Prostate gland (tissue), 2 donors: ENCODE results near the gene ENO3.

ENCODE experiments used
- CTCF ChIP-seq, 4 experiments: fragments of 200-600 bp in 2 of 4; fragments of 450-650 bp in 2 of 4; sonication (generic) in 2 of 4; IDR thresholded peaks; 1 replicate in 3 of 4; 2 replicates in 1 of 4; pipeline ENCODE4 v1.5.1; 2016 to 2019; ENCODE audit warnings: antibody characterized with exemption in 4 of 4, mild to moderate bottlenecking in 2 of 4, moderate library complexity in 2 of 4
- POLR2AphosphoS5 ChIP-seq: sonication (generic); formaldehyde crosslinking; IDR thresholded peaks from one replicate; pipeline ENCODE4 v1.6.1; 2017; ENCODE audit warnings: antibody characterized with exemption

GRCh38 chr17:4969047-4969550, 18.2 kb downstream of the ENO3 start:
- TF ChIP-seq CTCF (IDR thresholded peaks at IDR 0.05) = no peak
- TF ChIP-seq POLR2AphosphoS5 = no peak
